ENCODE results near the gene UBAP1L. TPM values are rescaled to one million over a fixed set of nuclear protein-coding genes. Genes with fewer than 3 reads are reported as not detected.
A peak's percentile ranks its signal among the peaks of the same experiment; 100 is the strongest.
"Not testable (repeated sequence)": the region's sequence is repeated elsewhere in the genome, so short reads cannot be mapped to it uniquely, and the experiment has no call there.

UBAP1L gene
- total RNA-seq, 3 donors from 2014 or later = 5.2 to 6.1 (median 5.9) TPM

DNA sequence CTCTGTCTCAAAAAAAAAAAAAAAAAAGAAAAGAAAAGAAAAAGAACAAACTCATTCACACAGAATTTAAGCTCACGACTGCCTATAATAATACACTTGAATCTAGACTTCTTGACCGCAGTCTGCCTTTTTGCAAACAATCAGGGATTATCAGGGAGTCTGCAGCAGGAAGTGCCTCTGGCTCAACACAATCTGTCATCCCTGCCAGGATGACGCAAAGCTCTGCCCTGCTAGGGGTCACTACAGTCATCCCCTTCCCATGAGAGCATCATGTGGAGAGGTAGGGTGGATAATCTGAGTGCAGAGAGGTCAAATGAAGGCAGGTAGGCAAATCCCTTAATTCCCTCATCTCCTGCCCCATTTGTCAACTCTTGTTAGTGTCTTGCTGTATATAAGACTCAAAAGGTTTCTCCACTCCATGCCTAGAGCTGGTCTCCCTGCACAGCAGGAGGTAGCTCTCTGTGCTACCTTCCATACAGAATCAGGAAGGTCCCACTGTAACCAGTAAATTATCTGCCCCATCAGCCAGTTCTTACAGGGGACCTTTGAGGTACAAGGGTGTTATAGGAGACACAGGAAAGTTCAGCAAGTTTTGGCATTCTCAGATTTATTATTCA lies 4.2 kb downstream of the UBAP1L start:
- ATAC-seq (no peak), DNase-seq (no peak)
- H3K9me3 Mint-ChIP-seq = no peaks in the 10 kb centered on the region
- no peaks in the 10 kb centered on the region for H3K27me3 Mint-ChIP-seq (ENCODE audit: low read depth)
- peaks cover 28% of the 10 kb centered on the region for H3K36me3 Mint-ChIP-seq (ENCODE audit: insufficient read depth)
- no peaks in the 10 kb centered on the region for H3K4me1 Mint-ChIP-seq (ENCODE audit: low read depth)
- H3K4me3 Mint-ChIP-seq = no peak overlapping the region

DNA sequence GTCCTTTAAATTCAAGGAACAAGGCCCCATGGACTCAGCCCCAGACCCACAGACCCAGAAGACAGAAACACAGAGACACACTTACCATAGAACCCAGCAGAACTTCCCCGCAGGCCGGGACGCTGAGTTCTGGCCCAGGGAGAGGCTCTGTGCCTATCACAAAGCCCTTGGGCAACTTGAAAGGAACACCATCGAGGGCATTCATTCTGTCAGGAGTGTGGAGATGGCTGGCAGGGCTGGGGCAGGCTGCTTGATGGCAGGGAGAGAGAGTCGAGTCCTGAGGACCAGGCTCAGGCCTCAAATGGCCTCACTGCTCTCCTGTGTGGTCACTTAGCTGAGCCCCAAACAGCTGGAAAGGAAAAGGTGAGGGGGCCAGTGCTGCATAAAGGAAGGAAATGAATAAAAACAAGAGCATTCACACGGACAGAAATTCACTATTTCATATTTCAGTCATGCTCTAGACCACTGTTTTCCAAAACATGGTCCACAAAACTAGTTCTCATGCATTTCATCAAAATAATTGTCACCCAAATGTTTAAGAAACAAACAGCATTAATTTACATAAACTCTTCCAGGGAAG lies 8.9 kb downstream of the UBAP1L start:
- Mint-ChIP-seq H3K4me1 (ENCODE audit: low read depth) (peaks cover 5% of the 10 kb centered on the region), H3K36me3 (ENCODE audit: insufficient read depth) (peaks cover 17% of the 10 kb centered on the region), H3K27me3 (ENCODE audit: low read depth) (no peaks in the 10 kb centered on the region), H3K9me3 (no peaks in the 10 kb centered on the region), H3K4me3 (no peak overlapping the region)
- ATAC-seq (no peak), DNase-seq (no peak)

DNA sequence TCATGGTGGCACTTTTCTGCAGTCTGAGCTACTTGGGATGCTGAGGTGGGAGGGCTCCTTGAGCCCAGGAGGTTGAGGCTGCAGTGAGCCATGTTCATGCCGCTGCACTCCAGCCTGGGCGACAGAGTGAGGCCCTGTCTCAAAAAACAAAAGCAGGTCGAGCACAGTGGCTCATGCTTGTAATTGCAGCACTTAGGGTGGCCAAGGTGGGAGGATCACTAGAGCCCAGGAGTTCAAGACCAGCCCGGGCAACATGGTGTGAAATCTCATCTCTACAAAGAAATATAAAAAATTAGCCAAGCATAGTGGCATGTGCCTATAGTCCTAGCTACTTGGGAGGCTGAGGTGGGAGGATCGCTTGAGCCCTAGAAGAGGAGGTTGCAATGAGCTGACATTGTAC lies 10.0 kb downstream of the UBAP1L start:
- ATAC-seq = no peak
- Mint-ChIP-seq H3K9me3 (no peaks in the 10 kb centered on the region), H3K27me3 (ENCODE audit: low read depth) (no peaks in the 10 kb centered on the region), H3K36me3 (ENCODE audit: insufficient read depth) (peaks cover 14% of the 10 kb centered on the region), H3K4me1 (ENCODE audit: low read depth) (peaks cover 5% of the 10 kb centered on the region), H3K4me3 (no peak overlapping the region)
- DNase-seq = no peak

DNA sequence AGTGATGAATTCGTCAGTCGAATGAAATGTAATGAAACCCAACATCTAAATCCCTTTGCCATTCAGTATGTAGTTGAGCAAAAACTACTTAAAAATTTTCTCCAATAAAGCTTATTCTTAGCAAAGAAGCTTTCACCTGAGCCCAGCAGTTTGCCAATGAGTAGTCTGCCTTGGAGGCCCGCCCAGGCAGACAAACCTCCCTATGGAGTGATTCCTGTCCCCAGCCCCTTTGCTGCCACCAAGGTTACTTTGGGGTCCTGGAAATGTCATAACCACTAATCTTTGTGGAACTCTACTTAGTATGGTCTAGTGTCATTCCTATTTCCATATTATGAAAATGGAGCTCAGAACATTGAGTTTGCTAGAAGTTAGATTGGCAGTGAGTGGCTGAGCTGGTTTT lies 12.1 kb downstream of the UBAP1L start:
- Mint-ChIP-seq H3K36me3 (ENCODE audit: insufficient read depth) (peaks cover 26% of the 10 kb centered on the region), H3K9me3 (no peaks in the 10 kb centered on the region), H3K27me3 (ENCODE audit: low read depth) (no peaks in the 10 kb centered on the region), H3K4me1 (ENCODE audit: low read depth) (peaks cover 5% of the 10 kb centered on the region), H3K4me3 (no peak overlapping the region)
- ATAC-seq (no peak), DNase-seq (no peak)

DNA sequence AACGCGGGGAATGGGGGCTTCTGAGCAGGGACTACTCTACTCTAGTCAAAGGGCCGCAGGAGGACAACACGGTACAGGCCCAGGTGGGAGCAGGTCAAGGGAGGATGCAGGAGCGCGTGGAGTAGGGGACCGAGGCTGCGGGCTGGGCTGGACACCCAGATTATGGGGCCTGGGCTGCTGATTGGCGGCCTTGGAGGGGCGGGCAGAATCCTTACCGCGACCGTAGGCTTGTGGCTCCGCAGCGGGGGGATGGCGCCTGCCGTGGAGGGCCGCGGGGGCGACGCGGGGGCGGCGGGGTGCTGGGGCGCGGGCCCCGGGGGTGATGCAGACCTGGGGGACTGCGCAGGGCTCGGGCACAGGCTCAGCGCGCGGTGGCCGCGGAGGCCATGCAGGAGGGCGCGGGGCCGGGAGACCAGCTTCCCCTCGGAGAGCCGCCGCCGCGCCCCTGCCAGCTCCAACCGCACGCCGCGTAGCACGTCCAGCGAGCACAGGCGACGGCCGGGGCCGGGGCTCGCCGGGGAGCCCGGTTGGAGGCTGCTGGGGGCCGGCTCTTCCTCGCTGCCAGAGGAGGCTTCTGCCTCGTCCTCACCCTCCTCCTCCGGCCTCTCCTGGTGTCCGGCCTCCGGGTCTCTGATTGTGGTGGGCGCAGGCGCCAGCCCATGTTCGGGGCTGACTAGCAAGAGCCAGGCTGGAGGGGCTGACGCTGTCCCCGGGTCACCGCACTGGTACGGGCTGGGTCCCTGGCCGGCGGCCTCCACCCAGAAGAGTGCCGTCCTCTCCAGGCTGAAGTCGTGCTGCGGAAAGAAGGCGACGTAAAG lies 12.9 kb downstream of the UBAP1L start:
- H3K36me3 Mint-ChIP-seq (ENCODE audit: insufficient read depth) = peaks cover 26% of the 10 kb centered on the region
- H3K4me3 Mint-ChIP-seq = no peak overlapping the region
- ATAC-seq (no peak), DNase-seq (no peak)
- no peaks in the 10 kb centered on the region for H3K27me3 Mint-ChIP-seq (ENCODE audit: low read depth)
- peaks cover 5% of the 10 kb centered on the region for H3K4me1 Mint-ChIP-seq (ENCODE audit: low read depth)
- H3K9me3 Mint-ChIP-seq = no peaks in the 10 kb centered on the region

DNA sequence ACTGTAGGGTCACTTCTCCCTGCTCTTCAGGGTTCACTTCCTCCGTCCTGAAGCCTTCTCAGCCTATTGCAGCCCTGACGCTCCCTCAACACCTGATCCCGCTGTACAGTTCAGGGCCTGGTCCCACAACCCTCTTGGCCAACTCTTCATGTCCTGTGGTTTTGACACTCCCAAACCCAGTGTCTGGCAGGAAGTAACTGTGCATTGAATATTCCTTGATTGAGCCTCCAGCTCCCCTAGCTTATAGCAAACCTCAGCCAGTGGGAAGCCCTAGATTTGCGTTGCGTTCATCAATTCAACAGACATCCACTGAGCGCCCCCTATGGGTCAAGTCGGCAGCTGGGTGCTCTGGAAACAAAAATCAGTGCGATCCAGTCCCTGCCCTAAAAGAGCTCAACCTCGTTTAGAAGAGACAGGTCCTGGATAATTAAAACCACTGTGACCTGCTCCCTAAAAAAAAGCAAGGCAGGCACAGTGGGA lies 13.5 kb downstream of the UBAP1L start:
- ATAC-seq (no peak), DNase-seq (peak; percentile 52)
- Mint-ChIP-seq H3K36me3 (ENCODE audit: insufficient read depth) (peaks cover 26% of the 10 kb centered on the region), H3K4me1 (ENCODE audit: low read depth) (peaks cover 5% of the 10 kb centered on the region), H3K27me3 (ENCODE audit: low read depth) (no peaks in the 10 kb centered on the region), H3K9me3 (no peaks in the 10 kb centered on the region), H3K4me3 (no peak overlapping the region)

DNA sequence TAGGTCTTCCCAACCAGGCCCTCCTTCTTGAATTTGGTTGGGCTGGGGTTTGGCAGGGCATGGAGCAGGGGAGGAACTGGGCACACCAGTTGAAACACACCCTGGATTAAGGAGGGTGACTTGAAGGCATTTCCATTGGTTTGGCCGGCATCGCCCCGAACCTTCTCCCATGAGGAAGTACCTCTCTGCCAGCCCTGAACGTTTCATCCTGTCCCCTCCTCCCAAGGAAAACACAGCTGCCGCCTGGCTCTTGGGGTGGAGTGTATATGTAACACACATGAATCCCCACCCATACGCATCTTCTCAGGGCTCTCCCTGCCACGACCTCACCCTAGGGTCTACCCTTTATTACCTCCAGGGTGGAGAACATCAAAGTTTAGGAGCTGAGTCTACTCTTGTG lies 14.6 kb downstream of the UBAP1L start:
- ATAC-seq (no peak), DNase-seq (no peak)
- Mint-ChIP-seq H3K4me3 (no peak overlapping the region), H3K36me3 (ENCODE audit: insufficient read depth) (peaks cover 28% of the 10 kb centered on the region), H3K4me1 (ENCODE audit: low read depth) (peaks cover 5% of the 10 kb centered on the region), H3K27me3 (ENCODE audit: low read depth) (no peaks in the 10 kb centered on the region), H3K9me3 (no peaks in the 10 kb centered on the region)

DNA sequence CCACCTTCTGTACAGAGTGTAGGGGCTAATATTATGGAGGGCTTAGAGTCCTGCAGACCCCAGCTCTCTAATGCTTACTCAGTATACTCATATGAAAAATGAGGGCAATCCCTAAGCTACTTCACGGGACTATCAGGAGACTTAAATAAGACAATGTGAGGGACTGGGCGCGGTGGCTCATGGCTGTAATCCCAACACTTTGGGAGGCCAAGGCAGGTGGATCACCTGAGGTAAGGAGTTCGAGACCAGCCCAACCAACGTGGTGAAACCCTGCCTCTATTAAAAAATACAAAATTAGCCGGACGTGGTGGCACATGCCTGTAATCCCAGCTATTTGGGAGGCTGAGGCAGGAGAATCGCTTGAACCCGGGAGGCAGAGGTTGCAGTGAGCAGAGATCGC lies 15.2 kb downstream of the UBAP1L start:
- H3K36me3 Mint-ChIP-seq (ENCODE audit: insufficient read depth) = peaks cover 28% of the 10 kb centered on the region
- not testable (repeated sequence) for H3K4me3 Mint-ChIP-seq; H3K9me3 Mint-ChIP-seq; ATAC-seq; H3K4me1 Mint-ChIP-seq (ENCODE audit: low read depth); DNase-seq; H3K27me3 Mint-ChIP-seq (ENCODE audit: low read depth)

DNA sequence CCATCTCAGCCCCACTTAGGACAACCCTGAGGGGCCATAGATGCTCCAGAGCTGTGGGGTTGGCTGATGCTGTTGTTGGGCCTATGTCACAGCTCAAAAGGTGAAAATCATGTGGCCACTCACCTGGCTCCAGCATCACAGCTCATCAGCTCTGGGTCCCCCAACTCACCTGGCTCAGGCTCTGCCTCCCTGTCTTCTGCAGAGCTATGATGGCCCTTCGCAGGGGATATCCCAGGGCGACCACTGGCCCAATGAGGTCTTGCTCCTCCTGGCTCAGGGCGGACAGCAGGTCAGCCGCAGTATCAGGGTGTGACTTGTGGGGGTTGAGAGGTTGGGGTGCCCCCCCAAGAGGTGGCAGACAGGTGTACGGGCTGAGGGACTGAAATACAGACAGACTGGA lies 15.7 kb downstream of the UBAP1L start:
- H3K4me1 Mint-ChIP-seq (ENCODE audit: low read depth) = peaks cover 5% of the 10 kb centered on the region
- H3K27me3 Mint-ChIP-seq (ENCODE audit: low read depth) = no peaks in the 10 kb centered on the region
- peaks cover 28% of the 10 kb centered on the region for H3K36me3 Mint-ChIP-seq (ENCODE audit: insufficient read depth)
- no peak overlapping the region for H3K4me3 Mint-ChIP-seq
- no peak for ATAC-seq
- no peak for DNase-seq
- no peaks in the 10 kb centered on the region for H3K9me3 Mint-ChIP-seq

DNA sequence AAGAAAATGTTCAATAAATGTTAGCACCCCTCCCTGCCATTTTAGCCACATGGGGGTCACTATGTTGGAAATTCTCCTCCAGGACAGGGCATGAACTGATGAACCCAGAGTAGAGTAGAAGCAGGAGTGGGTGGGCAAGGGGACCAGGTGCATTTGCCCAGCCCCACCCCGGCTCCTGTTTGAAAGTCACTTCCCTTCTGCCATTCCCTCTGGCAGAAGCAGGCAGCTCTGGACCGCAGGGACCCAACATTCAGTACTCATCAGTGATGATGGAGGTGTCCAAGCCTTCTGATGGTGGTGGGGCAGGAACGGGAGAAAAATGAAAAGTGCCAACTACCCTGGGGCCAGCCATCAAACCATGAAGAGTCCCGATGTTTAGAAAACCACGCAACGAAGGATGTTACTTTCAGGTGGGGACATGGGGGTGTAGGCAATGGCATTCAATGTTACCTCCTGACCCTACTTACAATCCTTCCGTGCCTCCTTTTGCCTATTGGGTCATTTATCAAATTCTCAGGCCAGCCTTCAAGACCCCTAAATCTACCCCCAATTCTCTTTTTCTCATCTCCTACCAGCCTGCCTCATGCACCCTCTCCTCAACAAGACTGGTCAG lies 17.2 kb downstream of the UBAP1L start:
- DNase-seq = no peak
- H3K9me3 Mint-ChIP-seq = no peaks in the 10 kb centered on the region
- H3K27me3 Mint-ChIP-seq (ENCODE audit: low read depth) = no peaks in the 10 kb centered on the region

DNA sequence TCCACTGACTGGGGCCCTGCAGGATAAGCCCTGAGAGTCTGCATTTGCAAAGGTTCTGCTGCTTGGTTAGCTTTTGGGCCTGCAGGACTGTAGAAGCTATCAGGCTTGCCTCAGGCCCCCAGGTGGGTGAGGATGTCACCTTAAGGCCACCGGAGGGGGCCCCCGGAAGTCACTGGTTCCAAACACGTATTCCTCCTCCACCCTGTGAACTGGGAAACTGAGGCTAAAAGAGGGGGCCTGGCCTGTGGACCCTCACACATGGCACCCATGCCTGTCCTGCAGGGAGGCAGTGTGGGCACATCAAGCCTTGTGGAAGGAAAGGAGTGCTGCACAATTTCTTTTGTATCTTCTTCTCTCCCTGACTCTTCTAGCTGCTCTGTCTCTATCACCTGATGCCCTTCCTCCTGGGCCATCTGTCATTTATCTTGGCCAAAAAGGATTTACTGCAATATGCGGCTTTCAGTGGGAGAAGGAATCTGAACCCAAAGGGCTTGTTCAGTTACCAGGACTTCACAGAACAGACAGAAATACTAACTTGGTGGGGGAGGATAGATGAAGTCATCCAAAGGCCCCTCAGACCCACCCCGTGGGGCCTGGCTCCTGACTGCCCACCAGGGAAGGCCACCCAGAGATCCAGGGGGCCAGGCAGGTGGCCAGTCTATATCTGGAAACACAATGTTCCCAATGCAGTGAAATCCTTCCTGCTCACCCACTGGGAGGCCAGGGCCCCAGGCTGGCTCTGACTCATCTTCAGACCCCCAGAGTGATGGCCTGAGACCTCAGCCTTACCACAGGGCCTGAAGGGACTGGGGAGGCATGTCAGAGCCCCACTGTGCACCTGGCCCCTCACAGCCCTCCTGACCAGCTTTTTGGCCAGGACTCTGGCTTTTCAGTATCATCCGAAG lies 18.3 kb downstream of the UBAP1L start:
- H3K4me3 Mint-ChIP-seq = no peak overlapping the region
- H3K4me1 Mint-ChIP-seq (ENCODE audit: low read depth) = peaks cover 4% of the 10 kb centered on the region
- no peaks in the 10 kb centered on the region for H3K27me3 Mint-ChIP-seq (ENCODE audit: low read depth)
- H3K9me3 Mint-ChIP-seq = no peaks in the 10 kb centered on the region
- peaks cover 23% of the 10 kb centered on the region for H3K36me3 Mint-ChIP-seq (ENCODE audit: insufficient read depth)
- DNase-seq (no peak), ATAC-seq (no peak)

More for the DNA sequence above, 17.2 kb downstream of the UBAP1L start:
- H3K36me3 Mint-ChIP-seq (ENCODE audit: insufficient read depth) = peaks cover 23% of the 10 kb centered on the region
- no peak overlapping the region for H3K4me3 Mint-ChIP-seq
- no peak for ATAC-seq
- H3K4me1 Mint-ChIP-seq (ENCODE audit: low read depth) = peaks cover 5% of the 10 kb centered on the region

DNA sequence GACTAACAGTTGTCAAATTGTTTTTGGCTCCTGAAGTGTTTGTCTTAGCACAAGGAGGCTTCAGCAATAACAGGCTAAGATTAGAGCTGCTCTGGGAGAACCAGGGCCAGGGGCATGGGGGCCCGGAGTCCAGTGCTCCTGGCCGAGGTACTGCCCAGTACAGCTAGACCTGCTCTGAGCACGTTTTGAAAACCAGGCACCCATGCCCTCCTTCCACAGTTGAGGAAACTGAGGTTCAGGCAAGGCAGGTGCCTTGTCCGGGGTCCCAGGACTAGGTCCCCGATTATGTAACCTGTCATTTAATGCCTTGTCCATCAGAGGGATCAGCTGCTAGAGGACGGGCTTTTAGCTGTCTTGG lies 19.3 kb downstream of the UBAP1L start:
- Mint-ChIP-seq H3K27me3 (ENCODE audit: low read depth) (no peaks in the 10 kb centered on the region), H3K4me1 (ENCODE audit: low read depth) (no peaks in the 10 kb centered on the region), H3K4me3 (no peak overlapping the region), H3K36me3 (ENCODE audit: insufficient read depth) (peaks cover 18% of the 10 kb centered on the region), H3K9me3 (no peaks in the 10 kb centered on the region)
- no peak for ATAC-seq
- no peak for DNase-seq

DNA sequence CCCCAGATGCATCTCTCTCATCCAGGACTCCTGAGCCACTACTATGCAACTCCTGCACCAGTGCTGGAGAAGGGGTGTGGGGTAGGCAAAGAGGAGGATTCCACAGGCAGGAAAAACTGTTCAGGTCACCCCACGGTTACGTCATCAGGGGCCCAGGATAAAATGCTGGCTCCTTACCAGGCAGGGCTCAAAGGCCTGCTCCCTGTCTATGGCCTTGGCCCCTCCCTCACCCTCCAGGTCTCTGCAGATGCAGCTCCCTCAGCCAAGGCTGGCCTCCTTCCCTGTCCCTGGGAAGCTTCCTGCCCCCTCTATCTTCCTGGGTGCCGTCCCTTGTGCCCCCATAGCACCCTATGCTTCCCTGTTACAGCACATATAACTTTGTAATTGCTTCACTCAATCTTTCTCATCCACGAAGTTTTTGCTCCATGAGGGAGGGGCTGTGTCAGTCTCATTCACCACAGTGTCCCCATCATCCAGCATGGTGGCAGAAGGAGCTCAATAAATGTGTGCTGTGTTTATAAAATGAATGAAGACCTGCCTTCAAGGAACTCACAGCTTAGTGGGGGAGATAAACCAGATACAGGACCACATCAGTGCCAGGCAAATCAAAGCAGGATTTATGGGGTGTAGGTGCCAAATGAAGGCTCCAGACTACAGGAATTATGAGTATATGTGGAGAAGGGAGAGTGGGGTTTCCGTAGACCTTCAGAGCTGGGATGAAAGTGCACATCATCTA lies 19.8 kb downstream of the UBAP1L start:
- ATAC-seq (no peak), DNase-seq (no peak)
- no peaks in the 10 kb centered on the region for H3K9me3 Mint-ChIP-seq
- no peak overlapping the region for H3K4me3 Mint-ChIP-seq
- H3K36me3 Mint-ChIP-seq (ENCODE audit: insufficient read depth) = peaks cover 18% of the 10 kb centered on the region
- no peaks in the 10 kb centered on the region for H3K4me1 Mint-ChIP-seq (ENCODE audit: low read depth)
- no peaks in the 10 kb centered on the region for H3K27me3 Mint-ChIP-seq (ENCODE audit: low read depth)
